ENCODE measurements around the gene PLCB2. TPM values are rescaled to one million over a fixed set of nuclear protein-coding genes. Genes with fewer than 3 reads are reported as not detected.

Gene PLCB2
- total and polyA plus RNA-seq, 9 of the 15 experiments (the other 6 are each of a cell fraction or from before 2014, with no cell fraction given) = 0.37 to 12.3 (median 8.0) TPM

DNA sequence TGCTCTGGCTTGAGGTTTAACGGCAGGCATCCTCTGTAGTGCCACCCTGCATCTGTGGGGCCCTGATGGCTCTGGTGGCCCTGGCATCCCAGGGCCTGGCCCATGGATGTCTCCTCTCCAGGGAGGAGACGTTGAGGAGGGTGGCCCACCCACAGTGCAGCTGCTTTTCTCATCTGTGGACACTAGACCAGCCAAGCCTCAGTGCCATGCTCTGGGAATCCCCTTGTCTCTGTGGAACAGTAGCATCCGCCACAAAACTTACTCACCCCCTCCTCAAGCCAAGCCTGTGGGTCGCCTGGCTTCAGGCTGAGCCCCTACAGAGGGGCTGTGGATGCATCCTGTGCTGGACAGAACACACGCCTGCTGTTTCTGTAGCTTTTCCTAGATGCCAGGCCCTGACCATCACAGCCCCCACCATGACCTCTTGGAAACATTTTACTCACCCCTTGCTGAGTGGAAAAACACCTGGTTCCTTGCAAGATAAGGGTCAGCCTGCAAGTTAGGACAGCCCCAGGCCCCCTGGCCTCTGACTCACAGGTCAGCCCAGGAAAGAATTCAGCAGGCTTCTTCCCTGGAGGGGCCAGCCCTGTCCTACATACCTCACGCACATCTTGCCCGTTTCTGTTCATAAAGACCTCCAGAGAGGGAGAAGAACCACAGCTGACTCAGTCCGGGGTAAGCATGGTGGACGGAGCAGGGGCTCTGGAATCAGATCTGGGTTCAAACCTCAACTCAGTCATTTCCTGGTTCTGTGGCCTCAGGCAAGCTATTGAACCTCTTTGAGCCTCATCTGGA is 49.9 kb downstream of the PLCB2 start (continued):
- TF ChIP-seq, protein P1, sequence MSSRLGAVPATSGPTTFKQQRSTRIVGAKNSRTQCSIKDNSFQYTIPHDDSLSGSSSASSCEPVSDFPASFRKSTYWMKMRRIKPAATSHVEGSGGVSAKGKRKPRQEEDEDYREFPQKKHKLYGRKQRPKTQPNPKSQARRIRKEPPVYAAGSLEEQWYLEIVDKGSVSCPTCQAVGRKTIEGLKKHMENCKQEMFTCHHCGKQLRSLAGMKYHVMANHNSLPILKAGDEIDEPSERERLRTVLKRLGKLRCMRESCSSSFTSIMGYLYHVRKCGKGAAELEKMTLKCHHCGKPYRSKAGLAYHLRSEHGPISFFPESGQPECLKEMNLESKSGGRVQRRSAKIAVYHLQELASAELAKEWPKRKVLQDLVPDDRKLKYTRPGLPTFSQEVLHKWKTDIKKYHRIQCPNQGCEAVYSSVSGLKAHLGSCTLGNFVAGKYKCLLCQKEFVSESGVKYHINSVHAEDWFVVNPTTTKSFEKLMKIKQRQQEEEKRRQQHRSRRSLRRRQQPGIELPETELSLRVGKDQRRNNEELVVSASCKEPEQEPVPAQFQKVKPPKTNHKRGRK (tag; IDR thresholded peaks at IDR 0.05) = no peak
- TF ChIP-seq POLR2AphosphoS2 (IDR thresholded peaks at IDR 0.05; ENCODE audit: low read length) = no peak
- no peak for TF ChIP-seq CBFB (CRISPR knock-in tag; IDR thresholded peaks at IDR 0.05)
- TF ChIP-seq, protein P2, sequence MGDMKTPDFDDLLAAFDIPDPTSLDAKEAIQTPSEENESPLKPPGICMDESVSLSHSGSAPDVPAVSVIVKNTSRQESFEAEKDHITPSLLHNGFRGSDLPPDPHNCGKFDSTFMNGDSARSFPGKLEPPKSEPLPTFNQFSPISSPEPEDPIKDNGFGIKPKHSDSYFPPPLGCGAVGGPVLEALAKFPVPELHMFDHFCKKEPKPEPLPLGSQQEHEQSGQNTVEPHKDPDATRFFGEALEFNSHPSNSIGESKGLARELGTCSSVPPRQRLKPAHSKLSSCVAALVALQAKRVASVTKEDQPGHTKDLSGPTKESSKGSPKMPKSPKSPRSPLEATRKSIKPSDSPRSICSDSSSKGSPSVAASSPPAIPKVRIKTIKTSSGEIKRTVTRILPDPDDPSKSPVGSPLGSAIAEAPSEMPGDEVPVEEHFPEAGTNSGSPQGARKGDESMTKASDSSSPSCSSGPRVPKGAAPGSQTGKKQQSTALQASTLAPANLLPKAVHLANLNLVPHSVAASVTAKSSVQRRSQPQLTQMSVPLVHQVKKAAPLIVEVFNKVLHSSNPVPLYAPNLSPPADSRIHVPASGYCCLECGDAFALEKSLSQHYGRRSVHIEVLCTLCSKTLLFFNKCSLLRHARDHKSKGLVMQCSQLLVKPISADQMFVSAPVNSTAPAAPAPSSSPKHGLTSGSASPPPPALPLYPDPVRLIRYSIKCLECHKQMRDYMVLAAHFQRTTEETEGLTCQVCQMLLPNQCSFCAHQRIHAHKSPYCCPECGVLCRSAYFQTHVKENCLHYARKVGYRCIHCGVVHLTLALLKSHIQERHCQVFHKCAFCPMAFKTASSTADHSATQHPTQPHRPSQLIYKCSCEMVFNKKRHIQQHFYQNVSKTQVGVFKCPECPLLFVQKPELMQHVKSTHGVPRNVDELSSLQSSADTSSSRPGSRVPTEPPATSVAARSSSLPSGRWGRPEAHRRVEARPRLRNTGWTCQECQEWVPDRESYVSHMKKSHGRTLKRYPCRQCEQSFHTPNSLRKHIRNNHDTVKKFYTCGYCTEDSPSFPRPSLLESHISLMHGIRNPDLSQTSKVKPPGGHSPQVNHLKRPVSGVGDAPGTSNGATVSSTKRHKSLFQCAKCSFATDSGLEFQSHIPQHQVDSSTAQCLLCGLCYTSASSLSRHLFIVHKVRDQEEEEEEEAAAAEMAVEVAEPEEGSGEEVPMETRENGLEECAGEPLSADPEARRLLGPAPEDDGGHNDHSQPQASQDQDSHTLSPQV (IDR thresholded peaks at IDR 0.05) = no peak
- no peak for TF ChIP-seq ZNF224 (CRISPR knock-in tag; IDR thresholded peaks at IDR 0.05)
- TF ChIP-seq NR2C2 (CRISPR knock-in tag; IDR thresholded peaks at IDR 0.05) = no peak
- TF ChIP-seq NR2C2 (tag; IDR thresholded peaks at IDR 0.05) = peak; percentile 46; the same call in 1 of the 2 replicates
- no peak for TF ChIP-seq SRF (CRISPR knock-in tag; IDR thresholded peaks at IDR 0.05)
- TF ChIP-seq, protein P3, sequence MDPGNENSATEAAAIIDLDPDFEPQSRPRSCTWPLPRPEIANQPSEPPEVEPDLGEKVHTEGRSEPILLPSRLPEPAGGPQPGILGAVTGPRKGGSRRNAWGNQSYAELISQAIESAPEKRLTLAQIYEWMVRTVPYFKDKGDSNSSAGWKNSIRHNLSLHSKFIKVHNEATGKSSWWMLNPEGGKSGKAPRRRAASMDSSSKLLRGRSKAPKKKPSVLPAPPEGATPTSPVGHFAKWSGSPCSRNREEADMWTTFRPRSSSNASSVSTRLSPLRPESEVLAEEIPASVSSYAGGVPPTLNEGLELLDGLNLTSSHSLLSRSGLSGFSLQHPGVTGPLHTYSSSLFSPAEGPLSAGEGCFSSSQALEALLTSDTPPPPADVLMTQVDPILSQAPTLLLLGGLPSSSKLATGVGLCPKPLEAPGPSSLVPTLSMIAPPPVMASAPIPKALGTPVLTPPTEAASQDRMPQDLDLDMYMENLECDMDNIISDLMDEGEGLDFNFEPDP (CRISPR knock-in tag; IDR thresholded peaks at IDR 0.05) = no peak
- no peak for TF ChIP-seq ZNF780A (CRISPR knock-in tag; IDR thresholded peaks at IDR 0.05)
- TF ChIP-seq, protein P4, sequence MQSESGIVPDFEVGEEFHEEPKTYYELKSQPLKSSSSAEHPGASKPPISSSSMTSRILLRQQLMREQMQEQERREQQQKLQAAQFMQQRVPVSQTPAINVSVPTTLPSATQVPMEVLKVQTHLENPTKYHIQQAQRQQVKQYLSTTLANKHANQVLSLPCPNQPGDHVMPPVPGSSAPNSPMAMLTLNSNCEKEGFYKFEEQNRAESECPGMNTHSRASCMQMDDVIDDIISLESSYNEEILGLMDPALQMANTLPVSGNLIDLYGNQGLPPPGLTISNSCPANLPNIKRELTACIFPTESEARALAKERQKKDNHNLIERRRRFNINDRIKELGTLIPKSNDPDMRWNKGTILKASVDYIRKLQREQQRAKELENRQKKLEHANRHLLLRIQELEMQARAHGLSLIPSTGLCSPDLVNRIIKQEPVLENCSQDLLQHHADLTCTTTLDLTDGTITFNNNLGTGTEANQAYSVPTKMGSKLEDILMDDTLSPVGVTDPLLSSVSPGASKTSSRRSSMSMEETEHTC (IDR thresholded peaks at IDR 0.05) = no peak
- TF ChIP-seq, protein P5, sequence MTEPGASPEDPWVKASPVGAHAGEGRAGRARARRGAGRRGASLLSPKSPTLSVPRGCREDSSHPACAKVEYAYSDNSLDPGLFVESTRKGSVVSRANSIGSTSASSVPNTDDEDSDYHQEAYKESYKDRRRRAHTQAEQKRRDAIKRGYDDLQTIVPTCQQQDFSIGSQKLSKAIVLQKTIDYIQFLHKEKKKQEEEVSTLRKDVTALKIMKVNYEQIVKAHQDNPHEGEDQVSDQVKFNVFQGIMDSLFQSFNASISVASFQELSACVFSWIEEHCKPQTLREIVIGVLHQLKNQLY (CRISPR knock-in tag; conservative IDR thresholded peaks at IDR 0.05) = no peak
- no peak for TF ChIP-seq HNRNPLL (IDR thresholded peaks at IDR 0.05; ENCODE audit: low read depth, low read length, poor library complexity, severe bottlenecking)
- TF ChIP-seq FOSL1 (tag; conservative IDR thresholded peaks at IDR 0.05) = peak; percentile 74
- TF ChIP-seq HIVEP1 (CRISPR knock-in tag; IDR thresholded peaks at IDR 0.05) = no peak
- TF ChIP-seq SMARCE1 (IDR thresholded peaks at IDR 0.05) = no peak
